WTC11 (cell line): ENCODE measurements around the gene FBXL4. TPM values are rescaled to one million over a fixed set of nuclear protein-coding genes. Genes with fewer than 3 reads are reported as not detected.

Source experiments
- ATAC-seq: fragments of 200-7000 bp; cut with Tn5 transposase; 2 replicates; pipeline ENCODE4 v1.10.0; 2021; ENCODE audit warnings: mild to moderate bottlenecking, moderate library complexity
- CTCF ChIA-PET: fragments of 300-600 bp; sonication (Branson Sonifier 250); formaldehyde crosslinking; loops from one replicate; lab custom pipeline; 2021; ENCODE audit warnings: antibody characterized with exemption; lab: Charles Lee
- POLR2A ChIA-PET: fragments of 350-600 bp; sonication (Branson Sonifier 250); formaldehyde crosslinking; loops from one replicate; lab custom pipeline; 2021; ENCODE audit warnings: antibody characterized with exemption; lab: Charles Lee
- DNase-seq: peaks from one replicate; pipeline ENCODE4 v3.0.0; 2021; ENCODE audit warnings: low spot score
- H3K27ac Mint-ChIP-seq: 2 replicates; pipeline ENCODE4 v1.8.0; 2021; ENCODE audit warnings: mixed read lengths
- H3K27me3 Mint-ChIP-seq: 2 replicates; pipeline ENCODE4 v1.8.0; 2021; ENCODE audit warnings: low read depth, mild to moderate bottlenecking, moderate library complexity, mixed read lengths
- H3K36me3 Mint-ChIP-seq: 2 replicates; pipeline ENCODE4 v1.8.0; 2021; ENCODE audit warnings: mixed read lengths
- H3K4me1 Mint-ChIP-seq: 2 replicates; pipeline ENCODE4 v1.8.0; 2022; ENCODE audit warnings: mixed read lengths
- H3K4me3 Mint-ChIP-seq: 2 replicates; pipeline ENCODE4 v1.8.0; 2021; ENCODE audit warnings: mild to moderate bottlenecking, moderate library complexity, mixed read lengths
- H3K9me3 Mint-ChIP-seq: 2 replicates; pipeline ENCODE4 v1.8.0; 2021; ENCODE audit warnings: mixed read lengths
- ELF4 ChIP-seq: sonication (generic); formaldehyde crosslinking; IDR thresholded peaks from 2 replicates; pipeline ENCODE4 v1.8.1; 2022; ENCODE audit warnings: low read depth, mild to moderate bottlenecking, moderate library complexity, missing genetic modification reagents
- NR2C2 ChIP-seq: sonication (generic); formaldehyde crosslinking; IDR thresholded peaks from 2 replicates; pipeline ENCODE4 v1.8.0; 2022; ENCODE audit warnings: mild to moderate bottlenecking, missing genetic modification reagents
- NR3C1 ChIP-seq: sonication (generic); formaldehyde crosslinking; conservative IDR thresholded peaks from 2 replicates; pipeline ENCODE4 v1.8.1; 2023; ENCODE audit warnings: low read depth, mild to moderate bottlenecking, missing genetic modification reagents
- SMAD3 ChIP-seq: sonication (generic); formaldehyde crosslinking; IDR thresholded peaks from 2 replicates; pipeline ENCODE4 v1.8.0; 2022; ENCODE audit warnings: missing genetic modification reagents, mild to moderate bottlenecking, borderline replicate concordance
- TEAD1 ChIP-seq: sonication (generic); formaldehyde crosslinking; IDR thresholded peaks from 2 replicates; pipeline ENCODE4 v1.8.0; 2022; ENCODE audit warnings: mild to moderate bottlenecking, missing genetic modification reagents
- ZNF396 ChIP-seq: fragments of 250-450 bp; sonication (Bioruptor Pico); IDR thresholded peaks from 2 replicates; pipeline ENCODE4 v1.8.0; 2021; ENCODE audit warnings: mild to moderate bottlenecking, moderate library complexity, borderline replicate concordance
- total RNA-seq: library from RNA; stranded (reverse); gene quantifications from 3 replicates; pipeline ENCODE4 v1.2.3, GENCODE V29; 2021
- TF ChIP-seq, protein P1 (sequence below): sonication (generic); formaldehyde crosslinking; IDR thresholded peaks from 2 replicates; pipeline ENCODE4 v1.8.1; 2022; ENCODE audit warnings: mild to moderate bottlenecking, moderate library complexity, missing genetic modification reagents
- TF ChIP-seq, protein P2 (sequence below): fragments of 250-450 bp; sonication (Bioruptor Pico); conservative IDR thresholded peaks from 2 replicates; pipeline ENCODE4 v1.9.0; 2021; ENCODE audit warnings: mild to moderate bottlenecking
- TF ChIP-seq, protein P3 (sequence below): fragments of 250-450 bp; sonication (Bioruptor Pico); IDR thresholded peaks from 2 replicates; pipeline ENCODE4 v1.9.0; 2021; ENCODE audit warnings: mild to moderate bottlenecking
- TF ChIP-seq, protein P4 (sequence below): sonication (generic); formaldehyde crosslinking; IDR thresholded peaks from 2 replicates; pipeline ENCODE4 v1.8.0; 2023; ENCODE audit warnings: missing genetic modification reagents, mild to moderate bottlenecking, borderline replicate concordance
- TF ChIP-seq, protein P5 (sequence below): sonication (generic); formaldehyde crosslinking; IDR thresholded peaks from 2 replicates; pipeline ENCODE4 v1.8.1; 2022; ENCODE audit warnings: low read depth, missing genetic modification reagents, borderline replicate concordance
- TF ChIP-seq, protein P6 (sequence below): sonication (generic); formaldehyde crosslinking; IDR thresholded peaks from 2 replicates; pipeline ENCODE4 v1.8.1; 2023; ENCODE audit warnings: mild to moderate bottlenecking, missing genetic modification reagents, moderate library complexity
- TF ChIP-seq, protein P7 (sequence below): sonication (generic); formaldehyde crosslinking; IDR thresholded peaks from 2 replicates; pipeline ENCODE4 v1.8.0; 2022; ENCODE audit warnings: missing genetic modification reagents

The FBXL4 gene
- total RNA-seq, 1 experiment from 2014 or later, result 10.3 TPM

DNA sequence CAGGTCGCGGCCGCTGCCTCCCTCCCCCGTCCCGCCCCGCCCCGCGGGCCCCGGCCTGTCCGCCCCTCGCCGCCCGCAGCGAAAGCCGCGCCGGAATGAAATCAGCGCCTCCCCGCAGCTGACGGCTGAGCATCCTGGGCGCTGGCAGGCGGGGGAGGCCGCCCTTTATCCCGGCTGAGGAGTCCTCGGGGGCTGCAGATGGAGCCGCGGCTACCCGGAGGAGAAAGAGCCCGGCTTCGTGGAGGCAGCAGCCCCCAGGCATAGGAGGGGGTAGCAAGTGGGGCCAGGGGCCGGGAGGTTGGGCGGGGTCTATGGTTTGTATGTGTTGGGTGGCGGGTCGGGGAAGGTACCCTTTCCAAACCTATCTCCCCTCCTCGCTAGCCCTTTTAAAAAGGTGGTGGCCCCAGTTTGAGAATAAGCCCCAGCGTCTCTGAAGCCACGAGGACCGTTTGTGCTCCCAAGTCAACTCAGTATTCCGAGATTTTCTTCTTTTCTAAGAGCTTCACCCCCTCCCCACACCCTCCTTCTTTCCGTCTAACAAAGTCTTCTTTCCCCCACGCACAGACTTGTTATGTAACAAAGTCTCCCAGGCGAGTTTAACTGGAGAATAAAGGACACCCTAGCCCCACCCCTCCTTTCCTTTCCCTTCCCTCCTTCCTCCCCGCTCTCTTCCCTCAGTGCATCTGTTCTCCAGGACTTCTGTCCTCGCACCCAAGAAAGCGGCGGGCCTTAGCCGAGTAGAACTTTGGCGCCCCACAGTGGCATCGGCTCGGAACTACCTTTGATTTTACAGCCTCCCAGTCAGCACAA, 102.3 kb downstream of the FBXL4 start (continued):
- TF ChIP-seq, protein P1, sequence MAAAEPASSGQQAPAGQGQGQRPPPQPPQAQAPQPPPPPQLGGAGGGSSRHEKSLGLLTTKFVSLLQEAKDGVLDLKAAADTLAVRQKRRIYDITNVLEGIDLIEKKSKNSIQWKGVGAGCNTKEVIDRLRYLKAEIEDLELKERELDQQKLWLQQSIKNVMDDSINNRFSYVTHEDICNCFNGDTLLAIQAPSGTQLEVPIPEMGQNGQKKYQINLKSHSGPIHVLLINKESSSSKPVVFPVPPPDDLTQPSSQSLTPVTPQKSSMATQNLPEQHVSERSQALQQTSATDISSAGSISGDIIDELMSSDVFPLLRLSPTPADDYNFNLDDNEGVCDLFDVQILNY (CRISPR knock-in tag), result no peak
- no peak for TF ChIP-seq ZNF396 (CRISPR knock-in tag)
- TF ChIP-seq, protein P2, sequence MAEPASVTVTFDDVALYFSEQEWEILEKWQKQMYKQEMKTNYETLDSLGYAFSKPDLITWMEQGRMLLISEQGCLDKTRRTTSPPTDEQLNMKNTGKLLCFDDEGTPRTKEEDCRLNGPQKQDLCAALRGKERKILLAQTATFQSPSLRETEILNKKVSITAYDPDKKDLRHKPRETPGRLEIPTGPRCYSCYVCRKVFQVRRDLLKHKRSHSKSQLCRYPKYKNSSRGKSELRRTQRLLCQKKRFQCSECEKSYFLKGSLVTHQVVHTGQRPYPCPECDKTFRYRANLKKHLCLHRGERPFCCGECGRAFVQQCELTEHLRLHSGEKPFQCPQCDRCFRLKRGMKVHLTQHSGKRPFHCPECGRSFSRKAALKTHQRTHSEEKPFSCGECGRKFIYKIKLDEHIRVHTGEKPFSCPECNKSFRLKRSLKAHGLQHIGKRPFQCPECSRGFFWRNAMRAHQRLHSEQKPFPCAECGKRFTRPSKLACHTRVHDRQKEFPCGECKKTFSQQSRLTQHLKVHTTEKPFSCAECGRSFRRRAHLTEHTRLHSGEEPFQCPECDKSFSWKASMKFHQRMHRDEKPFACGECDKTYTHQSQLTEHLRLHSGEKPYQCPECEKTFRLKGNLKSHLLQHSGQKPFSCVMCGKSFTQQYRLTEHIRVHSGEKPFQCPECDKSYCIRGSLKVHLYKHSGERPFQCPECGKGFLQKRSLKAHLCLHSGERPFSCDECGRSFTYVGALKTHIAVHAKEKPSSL, result no peak
- TF ChIP-seq, protein P3, sequence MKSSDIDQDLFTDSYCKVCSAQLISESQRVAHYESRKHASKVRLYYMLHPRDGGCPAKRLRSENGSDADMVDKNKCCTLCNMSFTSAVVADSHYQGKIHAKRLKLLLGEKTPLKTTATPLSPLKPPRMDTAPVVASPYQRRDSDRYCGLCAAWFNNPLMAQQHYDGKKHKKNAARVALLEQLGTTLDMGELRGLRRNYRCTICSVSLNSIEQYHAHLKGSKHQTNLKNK (CRISPR knock-in tag), result no peak
- TF ChIP-seq, protein P4, sequence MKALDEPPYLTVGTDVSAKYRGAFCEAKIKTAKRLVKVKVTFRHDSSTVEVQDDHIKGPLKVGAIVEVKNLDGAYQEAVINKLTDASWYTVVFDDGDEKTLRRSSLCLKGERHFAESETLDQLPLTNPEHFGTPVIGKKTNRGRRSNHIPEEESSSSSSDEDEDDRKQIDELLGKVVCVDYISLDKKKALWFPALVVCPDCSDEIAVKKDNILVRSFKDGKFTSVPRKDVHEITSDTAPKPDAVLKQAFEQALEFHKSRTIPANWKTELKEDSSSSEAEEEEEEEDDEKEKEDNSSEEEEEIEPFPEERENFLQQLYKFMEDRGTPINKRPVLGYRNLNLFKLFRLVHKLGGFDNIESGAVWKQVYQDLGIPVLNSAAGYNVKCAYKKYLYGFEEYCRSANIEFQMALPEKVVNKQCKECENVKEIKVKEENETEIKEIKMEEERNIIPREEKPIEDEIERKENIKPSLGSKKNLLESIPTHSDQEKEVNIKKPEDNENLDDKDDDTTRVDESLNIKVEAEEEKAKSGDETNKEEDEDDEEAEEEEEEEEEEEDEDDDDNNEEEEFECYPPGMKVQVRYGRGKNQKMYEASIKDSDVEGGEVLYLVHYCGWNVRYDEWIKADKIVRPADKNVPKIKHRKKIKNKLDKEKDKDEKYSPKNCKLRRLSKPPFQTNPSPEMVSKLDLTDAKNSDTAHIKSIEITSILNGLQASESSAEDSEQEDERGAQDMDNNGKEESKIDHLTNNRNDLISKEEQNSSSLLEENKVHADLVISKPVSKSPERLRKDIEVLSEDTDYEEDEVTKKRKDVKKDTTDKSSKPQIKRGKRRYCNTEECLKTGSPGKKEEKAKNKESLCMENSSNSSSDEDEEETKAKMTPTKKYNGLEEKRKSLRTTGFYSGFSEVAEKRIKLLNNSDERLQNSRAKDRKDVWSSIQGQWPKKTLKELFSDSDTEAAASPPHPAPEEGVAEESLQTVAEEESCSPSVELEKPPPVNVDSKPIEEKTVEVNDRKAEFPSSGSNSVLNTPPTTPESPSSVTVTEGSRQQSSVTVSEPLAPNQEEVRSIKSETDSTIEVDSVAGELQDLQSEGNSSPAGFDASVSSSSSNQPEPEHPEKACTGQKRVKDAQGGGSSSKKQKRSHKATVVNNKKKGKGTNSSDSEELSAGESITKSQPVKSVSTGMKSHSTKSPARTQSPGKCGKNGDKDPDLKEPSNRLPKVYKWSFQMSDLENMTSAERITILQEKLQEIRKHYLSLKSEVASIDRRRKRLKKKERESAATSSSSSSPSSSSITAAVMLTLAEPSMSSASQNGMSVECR, result no peak
- TF ChIP-seq NR2C2 (CRISPR knock-in tag), result no peak
- TF ChIP-seq ELF4 (CRISPR knock-in tag), result no peak

DNA sequence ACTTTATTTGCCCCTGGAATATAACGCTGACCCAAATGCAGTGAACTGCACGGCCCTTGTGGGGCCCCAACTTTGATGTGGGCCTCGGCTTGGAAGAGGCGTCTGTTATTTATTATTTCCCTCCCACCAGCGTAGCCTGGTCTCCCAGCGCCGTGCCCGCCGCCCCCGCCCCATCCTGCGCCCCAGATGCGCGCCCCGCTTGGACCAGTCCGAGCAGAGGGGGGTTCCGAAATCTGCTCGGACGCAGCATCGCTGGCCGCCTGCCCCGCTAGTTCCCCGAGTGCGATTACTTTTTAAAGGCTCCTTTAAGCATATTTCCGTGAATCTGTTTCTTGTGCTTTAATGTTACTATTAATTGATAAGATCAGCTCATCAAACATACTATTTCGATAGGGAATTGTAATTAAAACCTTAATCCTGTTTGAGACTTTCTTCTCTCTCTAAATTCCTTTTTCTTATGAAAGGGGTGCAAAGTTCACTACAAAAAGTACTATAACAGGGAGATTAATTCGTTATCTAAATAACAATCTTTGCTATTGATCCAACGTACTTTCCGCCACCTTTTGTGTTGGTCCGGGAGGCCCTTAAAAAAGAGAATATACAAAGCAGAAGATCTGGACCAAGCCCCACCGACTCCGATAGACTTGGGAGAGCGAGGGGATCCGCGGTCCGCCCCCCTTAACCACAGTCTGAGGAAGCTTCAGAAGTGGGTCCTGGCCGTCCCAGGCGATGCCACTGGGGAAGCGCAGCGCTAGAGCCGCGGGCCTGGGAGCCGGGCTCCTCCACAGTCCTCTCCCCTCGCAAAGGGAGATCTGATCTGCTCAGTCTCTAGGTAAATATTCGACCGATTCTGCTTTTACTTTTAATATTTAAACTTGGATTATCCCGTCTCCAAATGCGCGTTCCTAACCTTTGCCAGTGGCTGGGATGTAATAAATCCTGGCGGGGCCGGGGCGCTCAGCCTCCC, 103.2 kb downstream of the FBXL4 start:
- Mint-ChIP-seq H3K9me3 (no peaks in the 10 kb centered on the region), H3K27me3 (peaks cover 100% of the 10 kb centered on the region), H3K4me1 (peaks cover 54% of the 10 kb centered on the region), H3K27ac (no peak overlapping the region), H3K36me3 (no peaks in the 10 kb centered on the region), H3K4me3 (peak overlapping the region; percentile 66)
- TF ChIP-seq, protein P5, sequence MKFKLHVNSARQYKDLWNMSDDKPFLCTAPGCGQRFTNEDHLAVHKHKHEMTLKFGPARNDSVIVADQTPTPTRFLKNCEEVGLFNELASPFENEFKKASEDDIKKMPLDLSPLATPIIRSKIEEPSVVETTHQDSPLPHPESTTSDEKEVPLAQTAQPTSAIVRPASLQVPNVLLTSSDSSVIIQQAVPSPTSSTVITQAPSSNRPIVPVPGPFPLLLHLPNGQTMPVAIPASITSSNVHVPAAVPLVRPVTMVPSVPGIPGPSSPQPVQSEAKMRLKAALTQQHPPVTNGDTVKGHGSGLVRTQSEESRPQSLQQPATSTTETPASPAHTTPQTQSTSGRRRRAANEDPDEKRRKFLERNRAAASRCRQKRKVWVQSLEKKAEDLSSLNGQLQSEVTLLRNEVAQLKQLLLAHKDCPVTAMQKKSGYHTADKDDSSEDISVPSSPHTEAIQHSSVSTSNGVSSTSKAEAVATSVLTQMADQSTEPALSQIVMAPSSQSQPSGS (CRISPR knock-in tag), result no peak
- TF ChIP-seq SMAD3 (CRISPR knock-in tag) (no peak), NR3C1 (no peak), TEAD1 (no peak)
- TF ChIP-seq, protein P6, sequence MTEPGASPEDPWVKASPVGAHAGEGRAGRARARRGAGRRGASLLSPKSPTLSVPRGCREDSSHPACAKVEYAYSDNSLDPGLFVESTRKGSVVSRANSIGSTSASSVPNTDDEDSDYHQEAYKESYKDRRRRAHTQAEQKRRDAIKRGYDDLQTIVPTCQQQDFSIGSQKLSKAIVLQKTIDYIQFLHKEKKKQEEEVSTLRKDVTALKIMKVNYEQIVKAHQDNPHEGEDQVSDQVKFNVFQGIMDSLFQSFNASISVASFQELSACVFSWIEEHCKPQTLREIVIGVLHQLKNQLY, result no peak
- TF ChIP-seq, protein P7, sequence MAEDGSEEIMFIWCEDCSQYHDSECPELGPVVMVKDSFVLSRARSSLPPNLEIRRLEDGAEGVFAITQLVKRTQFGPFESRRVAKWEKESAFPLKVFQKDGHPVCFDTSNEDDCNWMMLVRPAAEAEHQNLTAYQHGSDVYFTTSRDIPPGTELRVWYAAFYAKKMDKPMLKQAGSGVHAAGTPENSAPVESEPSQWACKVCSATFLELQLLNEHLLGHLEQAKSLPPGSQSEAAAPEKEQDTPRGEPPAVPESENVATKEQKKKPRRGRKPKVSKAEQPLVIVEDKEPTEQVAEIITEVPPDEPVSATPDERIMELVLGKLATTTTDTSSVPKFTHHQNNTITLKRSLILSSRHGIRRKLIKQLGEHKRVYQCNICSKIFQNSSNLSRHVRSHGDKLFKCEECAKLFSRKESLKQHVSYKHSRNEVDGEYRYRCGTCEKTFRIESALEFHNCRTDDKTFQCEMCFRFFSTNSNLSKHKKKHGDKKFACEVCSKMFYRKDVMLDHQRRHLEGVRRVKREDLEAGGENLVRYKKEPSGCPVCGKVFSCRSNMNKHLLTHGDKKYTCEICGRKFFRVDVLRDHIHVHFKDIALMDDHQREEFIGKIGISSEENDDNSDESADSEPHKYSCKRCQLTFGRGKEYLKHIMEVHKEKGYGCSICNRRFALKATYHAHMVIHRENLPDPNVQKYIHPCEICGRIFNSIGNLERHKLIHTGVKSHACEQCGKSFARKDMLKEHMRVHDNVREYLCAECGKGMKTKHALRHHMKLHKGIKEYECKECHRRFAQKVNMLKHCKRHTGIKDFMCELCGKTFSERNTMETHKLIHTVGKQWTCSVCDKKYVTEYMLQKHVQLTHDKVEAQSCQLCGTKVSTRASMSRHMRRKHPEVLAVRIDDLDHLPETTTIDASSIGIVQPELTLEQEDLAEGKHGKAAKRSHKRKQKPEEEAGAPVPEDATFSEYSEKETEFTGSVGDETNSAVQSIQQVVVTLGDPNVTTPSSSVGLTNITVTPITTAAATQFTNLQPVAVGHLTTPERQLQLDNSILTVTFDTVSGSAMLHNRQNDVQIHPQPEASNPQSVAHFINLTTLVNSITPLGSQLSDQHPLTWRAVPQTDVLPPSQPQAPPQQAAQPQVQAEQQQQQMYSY (CRISPR knock-in tag), result no peak
- no peak for ATAC-seq
- CTCF ChIA-PET, result interaction anchor here (1.1 to 1.3 kb wide), 3 partner anchors 12 to 1404 kb away, joined by 3 to 6 read pairs (median 4); no protein-coding TSS in a partner anchor
- no peak for DNase-seq
- POLR2A ChIA-PET, result interaction anchor here (2.4 kb wide), 1 partner anchor 10 kb away, joined by 14 read pairs; the partner anchor contains the start of gene POU3F2
